ENCODE results near the gene CARF. TPM values are rescaled to one million over a fixed set of nuclear protein-coding genes. Genes with fewer than 3 reads are reported as not detected.
A peak's percentile ranks its signal among the peaks of the same experiment; 100 is the strongest.

CARF gene
- total RNA-seq, 1 donor from 2014 or later, result 13.1 TPM

GRCh38 chr2:203003716-203004115 lies 91.6 kb downstream of the CARF start:
- no peaks in the 10 kb centered on the region for H3K36me3 Mint-ChIP-seq (ENCODE audit: insufficient read depth)
- no peak for DNase-seq (ENCODE audit: low spot score, unreplicated experiment)
- H3K4me1 Mint-ChIP-seq (ENCODE audit: low read depth), result peaks cover 11% of the 10 kb centered on the region
- H3K9me3 Mint-ChIP-seq (ENCODE audit: low read depth), result peaks cover 6% of the 10 kb centered on the region
- TF ChIP-seq CTCF (IDR thresholded peaks at IDR 0.05; ENCODE audit: unreplicated experiment), result no peak
- H3K27ac Mint-ChIP-seq, result peak overlapping the region; percentile 79
- H3K27me3 Mint-ChIP-seq, result no peaks in the 10 kb centered on the region
- no peak overlapping the region for H3K4me3 Mint-ChIP-seq (ENCODE audit: low read depth)

GRCh38 chr2:203014456-203015199 lies 102.6 kb downstream of the CARF start, which contains the start of gene NBEAL1:
Gene NBEAL1 (plus strand): TSS chr2:203014875. CDS start chr2:203016385, 1,510 bp downstream.
- Mint-ChIP-seq H3K4me1 (ENCODE audit: low read depth) (peaks cover 32% of the 10 kb centered on the region), H3K27me3 (peaks cover 17% of the 10 kb centered on the region), H3K36me3 (ENCODE audit: insufficient read depth) (no peaks in the 10 kb centered on the region), H3K4me3 (ENCODE audit: low read depth) (peak within 1 kb of the TSS; percentile 96), H3K9me3 (ENCODE audit: low read depth) (no peaks in the 10 kb centered on the region), H3K27ac (peak within 1 kb of the TSS; percentile 100)
- peak; percentile 98 for DNase-seq (ENCODE audit: low spot score, unreplicated experiment)
- no peak for TF ChIP-seq CTCF (IDR thresholded peaks at IDR 0.05; ENCODE audit: unreplicated experiment)

GRCh38 chr2:203016716-203017115 lies 104.6 kb downstream of the CARF start:
- no peak for TF ChIP-seq CTCF (IDR thresholded peaks at IDR 0.05; ENCODE audit: unreplicated experiment)
- Mint-ChIP-seq H3K4me3 (ENCODE audit: low read depth) (peak overlapping the region; percentile 66), H3K36me3 (ENCODE audit: insufficient read depth) (no peaks in the 10 kb centered on the region), H3K9me3 (ENCODE audit: low read depth) (no peaks in the 10 kb centered on the region), H3K27me3 (peaks cover under 1% of the 10 kb centered on the region), H3K27ac (peak overlapping the region; percentile 53), H3K4me1 (ENCODE audit: low read depth) (peaks cover 32% of the 10 kb centered on the region)
- DNase-seq (ENCODE audit: low spot score, unreplicated experiment), result no peak

GRCh38 chr2:203018181-203018580 lies 106.1 kb downstream of the CARF start:
- TF ChIP-seq CTCF (IDR thresholded peaks at IDR 0.05; ENCODE audit: unreplicated experiment), result no peak
- Mint-ChIP-seq H3K4me3 (ENCODE audit: low read depth) (peak overlapping the region; percentile 70), H3K36me3 (ENCODE audit: insufficient read depth) (no peaks in the 10 kb centered on the region), H3K4me1 (ENCODE audit: low read depth) (peaks cover 32% of the 10 kb centered on the region), H3K27ac (peak overlapping the region; percentile 82), H3K9me3 (ENCODE audit: low read depth) (no peaks in the 10 kb centered on the region), H3K27me3 (no peaks in the 10 kb centered on the region)
- DNase-seq (ENCODE audit: low spot score, unreplicated experiment), result no peak

- Mint-ChIP-seq H3K4me3 (ENCODE audit: low read depth) (peak overlapping the region; percentile 53), H3K27me3 (no peaks in the 10 kb centered on the region), H3K4me1 (ENCODE audit: low read depth) (peaks cover 29% of the 10 kb centered on the region), H3K9me3 (ENCODE audit: low read depth) (no peaks in the 10 kb centered on the region), H3K27ac (no peak overlapping the region), H3K36me3 (ENCODE audit: insufficient read depth) (peaks cover 2% of the 10 kb centered on the region)
- DNase-seq (ENCODE audit: low spot score, unreplicated experiment), result no peak
- no peak for TF ChIP-seq CTCF (IDR thresholded peaks at IDR 0.05; ENCODE audit: unreplicated experiment)
Measured at GRCh38 chr2:203019142-203019541, 107.1 kb downstream of the CARF start.
